IMR-90 (cell line): Measurements from ENCODE around the gene RPS6KA2. TPM values are rescaled to one million over a fixed set of nuclear protein-coding genes. Genes with fewer than 3 reads are reported as not detected.

Source experiments
- ATAC-seq: fragments of 200-7000 bp; cut with Tn5 transposase; 2 replicates; pipeline ENCODE4 v1.9.1; 2020; ENCODE audit warnings: low read depth, mild to moderate bottlenecking, moderate library complexity
- BruUV-seq: library from RNA; stranded (reverse); fragments of 400-500 nt; replicated peaks from 2 replicates; lab custom pipeline; 2021; lab: Mats Ljungman, UMichigan
- CTCF ChIA-PET: fragments of 300-600 bp; formaldehyde crosslinking; extraction: SDS; loops from one replicate; lab custom pipeline; 2021; ENCODE audit warnings: antibody characterized with exemption; lab: Yijun Ruan, JAX
- POLR2A ChIA-PET: fragments of 300-600 bp; sonication (Branson Sonifier 250); formaldehyde crosslinking; loops from one replicate; lab custom pipeline; 2022; ENCODE audit warnings: antibody characterized with exemption; ENCODE audit not compliant: unreplicated experiment; lab: Charles Lee
- DNase-seq: peaks from one replicate; pipeline ENCODE4 v3.0.0; 2013
- H2AFZ ChIP-seq: replicated peaks from 2 replicates; pipeline ENCODE3; 2013; ENCODE audit warnings: low read length, mild to moderate bottlenecking; ENCODE audit not compliant: poor library complexity
- H2AK5ac ChIP-seq: 2 replicates; pipeline ENCODE4 v1.6.1; 2013; ENCODE audit warnings: low read depth, low read length, inconsistent platforms
- H2AK9ac ChIP-seq: replicated peaks from 2 replicates; pipeline ENCODE3; 2013; ENCODE audit warnings: mild to moderate bottlenecking, low read depth, low read length, moderate library complexity; ENCODE audit not compliant: poor library complexity
- H2BK120ac ChIP-seq: 2 replicates; pipeline ENCODE4 v1.6.1; 2013; ENCODE audit warnings: low read depth, low read length, inconsistent platforms
- H2BK15ac ChIP-seq: 3 replicates; pipeline ENCODE4 v1.6.1; 2013; ENCODE audit warnings: low read depth, low read length, inconsistent platforms
- H2BK20ac ChIP-seq: 2 replicates; pipeline ENCODE4 v1.6.1; 2013; ENCODE audit warnings: low read depth, mild to moderate bottlenecking, inconsistent platforms, low read length, moderate library complexity
- H2BK5ac ChIP-seq: 2 replicates; pipeline ENCODE4 v1.6.1; 2013; ENCODE audit warnings: mild to moderate bottlenecking, low read depth, low read length, inconsistent platforms; ENCODE audit not compliant: poor library complexity, severe bottlenecking
- H3K14ac ChIP-seq: replicated peaks from 2 replicates; pipeline ENCODE4 v1.6.1; 2013; ENCODE audit warnings: low read depth, low read length, inconsistent platforms
- H3K18ac ChIP-seq: 2 replicates; pipeline ENCODE4 v1.6.1; 2013; ENCODE audit warnings: low read depth, low read length, control low read depth
- H3K23ac ChIP-seq: 2 replicates; pipeline ENCODE4 v1.6.1; 2013; ENCODE audit warnings: low read depth, low read length, inconsistent platforms
- H3K27ac ChIP-seq: 2 replicates; pipeline ENCODE4 v1.5.1; 2013; ENCODE audit warnings: mild to moderate bottlenecking, control low read depth, low read length; ENCODE audit not compliant: insufficient read depth
- H3K27me3 ChIP-seq: 2 replicates; pipeline ENCODE4 v1.6.1; 2013; ENCODE audit warnings: low read length; ENCODE audit not compliant: control insufficient read depth, insufficient read depth
- H3K36me3 ChIP-seq: 2 replicates; pipeline ENCODE4 v1.6.1; 2013; ENCODE audit warnings: low read length, mixed read lengths; ENCODE audit not compliant: control insufficient read depth, insufficient read depth
- H3K4ac ChIP-seq: 2 replicates; pipeline ENCODE4 v1.6.1; 2013; ENCODE audit warnings: low read depth, low read length, inconsistent platforms
- H3K4me1 ChIP-seq: 2 replicates; pipeline ENCODE4 v1.6.1; 2013; ENCODE audit warnings: low read length, mixed read lengths; ENCODE audit not compliant: control insufficient read depth, insufficient read depth
- H3K4me2 ChIP-seq: 2 replicates; pipeline ENCODE4 v1.6.1; 2013; ENCODE audit warnings: low read depth, mild to moderate bottlenecking, control low read depth, low read length, moderate library complexity
- H3K4me3 ChIP-seq: 2 replicates; pipeline ENCODE4 v1.5.1; 2013; ENCODE audit warnings: low read depth, mild to moderate bottlenecking, control low read depth, low read length, moderate library complexity; ENCODE audit not compliant: insufficient read depth
- H3K56ac ChIP-seq: 2 replicates; pipeline ENCODE4 v1.6.1; 2013; ENCODE audit warnings: low read length, inconsistent platforms; ENCODE audit not compliant: insufficient read depth; ENCODE audit errors: extremely low read depth
- H3K79me1 ChIP-seq, 2 experiments: 2 replicates each; pipeline ENCODE4 v1.6.1; 2013; ENCODE audit warnings: low read length in 2 of 2, inconsistent platforms in 1 of 2, low read depth in 1 of 2
- H3K9ac ChIP-seq: 2 replicates; pipeline ENCODE4 v1.6.1; 2013; ENCODE audit warnings: low read depth, low read length, control low read depth
- H3K9me1 ChIP-seq: 2 replicates; pipeline ENCODE4 v1.6.1; 2013; ENCODE audit warnings: low read length, inconsistent platforms; ENCODE audit not compliant: insufficient read depth
- H3K9me3 ChIP-seq: 2 replicates; pipeline ENCODE4 v1.6.1; 2013; ENCODE audit warnings: low read length; ENCODE audit not compliant: control insufficient read depth, insufficient read depth
- H4K20me1 ChIP-seq: 2 replicates; pipeline ENCODE4 v1.6.1; 2013; ENCODE audit warnings: low read length, inconsistent platforms; ENCODE audit not compliant: insufficient read depth
- H4K5ac ChIP-seq: 2 replicates; pipeline ENCODE4 v1.6.1; 2013; ENCODE audit warnings: mild to moderate bottlenecking, low read depth, low read length, control low read depth
- H4K8ac ChIP-seq, 2 experiments: 2 replicates each; pipeline ENCODE4 v1.6.1; 2013; ENCODE audit warnings: low read depth in 2 of 2, low read length in 2 of 2, control low read depth in 1 of 2, inconsistent platforms in 1 of 2
- H4K91ac ChIP-seq: 2 replicates; pipeline ENCODE4 v1.6.1; 2013; ENCODE audit warnings: low read depth, low read length, inconsistent platforms; ENCODE audit not compliant: insufficient read depth
- BHLHE40 ChIP-seq: fragments of 150-350 bp; IDR thresholded peaks from 2 replicates; pipeline ENCODE4 v1.6.1; 2016; ENCODE audit warnings: mild to moderate bottlenecking, low read depth, low read length
- CEBPB ChIP-seq: IDR thresholded peaks from 2 replicates; pipeline ENCODE4 v1.6.1; 2012; ENCODE audit warnings: low read depth, low read length, improper control_type of control experiment
- CHD1 ChIP-seq: IDR thresholded peaks from 2 replicates; pipeline ENCODE4 v1.6.1; 2012; ENCODE audit warnings: low read depth, low read length, improper control_type of control experiment
- ELK1 ChIP-seq: fragments of 150-350 bp; IDR thresholded peaks from 2 replicates; pipeline ENCODE4 v1.6.1; 2016; ENCODE audit warnings: low read depth, mild to moderate bottlenecking, low read length, moderate library complexity, borderline replicate concordance
- FOS ChIP-seq: fragments of 150-350 bp; IDR thresholded peaks from 2 replicates; pipeline ENCODE4 v1.6.1; 2016; ENCODE audit warnings: low read depth, low read length
- MAFK ChIP-seq: IDR thresholded peaks from 2 replicates; pipeline ENCODE4 v1.6.1; 2012; ENCODE audit warnings: low read depth, low read length, improper control_type of control experiment
- MAZ ChIP-seq: IDR thresholded peaks from 2 replicates; pipeline ENCODE4 v1.6.1; 2012; ENCODE audit warnings: low read depth, mild to moderate bottlenecking, low read length, improper control_type of control experiment, moderate library complexity, borderline replicate concordance
- MXI1 ChIP-seq: IDR thresholded peaks from 2 replicates; pipeline ENCODE4 v1.6.1; 2012; ENCODE audit warnings: low read depth, mild to moderate bottlenecking, low read length, moderate library complexity, borderline replicate concordance
- NFE2L2 ChIP-seq: fragments of 150-350 bp; IDR thresholded peaks from 2 replicates; pipeline ENCODE4 v1.6.1; 2016; ENCODE audit warnings: low read depth, mild to moderate bottlenecking, low read length
- POLR2A ChIP-seq: IDR thresholded peaks from 2 replicates; pipeline ENCODE4 v1.6.1; 2012; ENCODE audit warnings: mild to moderate bottlenecking, low read depth, low read length
- RAD21 ChIP-seq: IDR thresholded peaks from 2 replicates; pipeline ENCODE4 v1.6.1; 2012; ENCODE audit warnings: low read length, improper control_type of control experiment
- RCOR1 ChIP-seq: IDR thresholded peaks from 2 replicates; pipeline ENCODE4 v1.6.1; 2012; ENCODE audit warnings: mild to moderate bottlenecking, low read length, improper control_type of control experiment; ENCODE audit not compliant: insufficient replicate concordance
- RFX5 ChIP-seq: IDR thresholded peaks from 2 replicates; pipeline ENCODE4 v1.8.0; 2012; ENCODE audit warnings: low read depth, mild to moderate bottlenecking, low read length, moderate library complexity
- SMC3 ChIP-seq: fragments of 150-350 bp; IDR thresholded peaks from 2 replicates; pipeline ENCODE4 v1.6.1; 2016; ENCODE audit warnings: low read depth, mild to moderate bottlenecking, antibody characterized with exemption, low read length, moderate library complexity
- WGBS, 2 experiments: methylation state at CpG; one replicate each; pipeline versions ENCODE4 v1.1.5 to v1.1.7; 2013; ENCODE audit warnings: missing lambda C conversion rate in 2 of 2; ENCODE audit not compliant: insufficient read length in 1 of 2; ENCODE audit errors: extremely low coverage in 2 of 2; 5-methylcytosine and 5-hydroxymethylcytosine counted together
- dilution Hi-C: fragments of 300-500 bp; cut with HindIII; formaldehyde crosslinking; loops from one replicate; pipeline ENCODE4 v1.14.3; 2018; ENCODE audit warnings: low sequenced_read_pairs; ENCODE audit not compliant: unreplicated experiment
- in situ Hi-C: fragments of 300-500 bp; cut with MboI; formaldehyde crosslinking; loops from 3 replicates; pipeline ENCODE4 v1.14.3; 2019; ENCODE audit warnings: low sequenced_read_pairs, inconsistent platforms, mixed read lengths
- intact Hi-C: fragments of 100-400 bp; cut with micrococcal nuclease; formaldehyde crosslinking; loops from 2 replicates; pipeline ENCODE4 v1.10.0; 2022
- polyA plus RNA-seq, 3 experiments: library from polyadenylated mRNA; depleted of rRNA; stranded (reverse); fragments of >200 nt; gene quantifications; 2 replicates each; pipeline ENCODE4 v1.2.3, GENCODE V29; 2012; ENCODE audit warnings: low replicate concordance in 1 of 3
- total RNA-seq: library from RNA; depleted of rRNA; stranded (reverse); fragments of >200 nt; gene quantifications from 2 replicates; pipeline ENCODE4 v1.2.3, GENCODE V29; 2012
- TF ChIP-seq, protein P1 (sequence below): conservative IDR thresholded peaks from 2 replicates; pipeline ENCODE4 v1.5.1; 2012; ENCODE audit warnings: mild to moderate bottlenecking, low read depth, low read length, improper control_type of control experiment
- TF ChIP-seq, protein P2 (sequence below): fragments of 150-350 bp; IDR thresholded peaks from 2 replicates; pipeline ENCODE4 v1.6.1; 2017; ENCODE audit warnings: mild to moderate bottlenecking, antibody characterized with exemption, low read length, low read depth

The RPS6KA2 gene
- total and polyA plus RNA-seq, 2 of the 4 experiments (the other 2 are of a cell fraction) = 26.9 to 31.3 TPM

- Histone ChIP-seq H3K36me3 (no peaks in the 10 kb centered on the region), H4K91ac (no peak overlapping the region), H4K8ac (no peak overlapping the region), H2BK120ac (no peak overlapping the region), H3K27ac (no peak overlapping the region), H3K4me2 (no peak overlapping the region), H2BK5ac (no peak overlapping the region), H2AFZ (no peak overlapping the region), H3K79me1 (no peaks in the 10 kb centered on the region; a peak in 1 of 4 replicates), H2BK15ac (no peak overlapping the region), H3K14ac (no peak overlapping the region), H3K9me1 (peaks cover 9% of the 10 kb centered on the region), H3K4ac (no peak overlapping the region), H2AK5ac (no peak overlapping the region), H3K9ac (no peak overlapping the region), H3K9me3 (no peaks in the 10 kb centered on the region), H4K5ac (no peak overlapping the region), H3K18ac (no peak overlapping the region), H4K20me1 (no peaks in the 10 kb centered on the region), H3K23ac (no peak overlapping the region), H2AK9ac (no peak overlapping the region), H3K4me1 (peaks cover 9% of the 10 kb centered on the region), H2BK20ac (no peak overlapping the region), H3K27me3 (no peaks in the 10 kb centered on the region; the same call in 1 of the 2 replicates), H3K56ac (no peak overlapping the region), H3K4me3 (no peak overlapping the region)
- WGBS, 2 experiments = 100% methylated on average over 4 of the region's 11 CpGs; no CpG with 5 or more reads in 1 of the 2 experiments
- DNase-seq (no peak), ATAC-seq (no peak)
- dilution Hi-C loops (no loop called here), intact Hi-C loops (no loop called here), in situ Hi-C loops (loop anchor here (25.0 kb wide), 1 partner anchor 355 kb away; the partner anchor contains the start of gene CEP43)
- POLR2A ChIA-PET = no interaction called here
- CTCF ChIA-PET = no interaction called here
- TF ChIP-seq RFX5 = no peak
- TF ChIP-seq BHLHE40 = no peak
- TF ChIP-seq, protein P1, sequence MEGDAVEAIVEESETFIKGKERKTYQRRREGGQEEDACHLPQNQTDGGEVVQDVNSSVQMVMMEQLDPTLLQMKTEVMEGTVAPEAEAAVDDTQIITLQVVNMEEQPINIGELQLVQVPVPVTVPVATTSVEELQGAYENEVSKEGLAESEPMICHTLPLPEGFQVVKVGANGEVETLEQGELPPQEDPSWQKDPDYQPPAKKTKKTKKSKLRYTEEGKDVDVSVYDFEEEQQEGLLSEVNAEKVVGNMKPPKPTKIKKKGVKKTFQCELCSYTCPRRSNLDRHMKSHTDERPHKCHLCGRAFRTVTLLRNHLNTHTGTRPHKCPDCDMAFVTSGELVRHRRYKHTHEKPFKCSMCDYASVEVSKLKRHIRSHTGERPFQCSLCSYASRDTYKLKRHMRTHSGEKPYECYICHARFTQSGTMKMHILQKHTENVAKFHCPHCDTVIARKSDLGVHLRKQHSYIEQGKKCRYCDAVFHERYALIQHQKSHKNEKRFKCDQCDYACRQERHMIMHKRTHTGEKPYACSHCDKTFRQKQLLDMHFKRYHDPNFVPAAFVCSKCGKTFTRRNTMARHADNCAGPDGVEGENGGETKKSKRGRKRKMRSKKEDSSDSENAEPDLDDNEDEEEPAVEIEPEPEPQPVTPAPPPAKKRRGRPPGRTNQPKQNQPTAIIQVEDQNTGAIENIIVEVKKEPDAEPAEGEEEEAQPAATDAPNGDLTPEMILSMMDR = no peak
- TF ChIP-seq NFE2L2 = no peak
- TF ChIP-seq MAFK = no peak
- TF ChIP-seq SMC3 = no peak
- TF ChIP-seq, protein P2, sequence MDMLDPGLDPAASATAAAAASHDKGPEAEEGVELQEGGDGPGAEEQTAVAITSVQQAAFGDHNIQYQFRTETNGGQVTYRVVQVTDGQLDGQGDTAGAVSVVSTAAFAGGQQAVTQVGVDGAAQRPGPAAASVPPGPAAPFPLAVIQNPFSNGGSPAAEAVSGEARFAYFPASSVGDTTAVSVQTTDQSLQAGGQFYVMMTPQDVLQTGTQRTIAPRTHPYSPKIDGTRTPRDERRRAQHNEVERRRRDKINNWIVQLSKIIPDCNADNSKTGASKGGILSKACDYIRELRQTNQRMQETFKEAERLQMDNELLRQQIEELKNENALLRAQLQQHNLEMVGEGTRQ = no peak
- TF ChIP-seq CHD1 = no peak
- no peak for TF ChIP-seq POLR2A
- TF ChIP-seq RAD21 = no peak
- no peak for TF ChIP-seq FOS
- no peak for TF ChIP-seq RCOR1
- TF ChIP-seq MXI1 = no peak
- no peak for TF ChIP-seq ELK1
- TF ChIP-seq CEBPB = no peak
- no peak for TF ChIP-seq MAZ
- BruUV-seq = no TSS peak
Measured at GRCh38 chr6:166632731-166633130, 5.7 kb upstream of the RPS6KA2 start.
